IMR-90 (cell line): ENCODE data around the gene PDK4. TPM values are rescaled to one million over a fixed set of nuclear protein-coding genes. Genes with fewer than 3 reads are reported as not detected.

Experiments used
- ATAC-seq: fragments of 200-7000 bp; cut with Tn5 transposase; 2 replicates; pipeline ENCODE4 v1.9.1; 2020; ENCODE audit warnings: low read depth, mild to moderate bottlenecking, moderate library complexity
- BruUV-seq: library from RNA; stranded (reverse); fragments of 400-500 nt; replicated peaks from 2 replicates; lab custom pipeline; 2021; lab: Mats Ljungman, UMichigan
- CTCF ChIA-PET: fragments of 300-600 bp; formaldehyde crosslinking; extraction: SDS; loops from one replicate; lab custom pipeline; 2021; ENCODE audit warnings: antibody characterized with exemption; lab: Yijun Ruan, JAX
- POLR2A ChIA-PET: fragments of 300-600 bp; sonication (Branson Sonifier 250); formaldehyde crosslinking; loops from one replicate; lab custom pipeline; 2022; ENCODE audit warnings: antibody characterized with exemption; ENCODE audit not compliant: unreplicated experiment; lab: Charles Lee
- DNase-seq: peaks from one replicate; pipeline ENCODE4 v3.0.0; 2013
- H2AFZ ChIP-seq: replicated peaks from 2 replicates; pipeline ENCODE3; 2013; ENCODE audit warnings: low read length, mild to moderate bottlenecking; ENCODE audit not compliant: poor library complexity
- H2AK5ac ChIP-seq: 2 replicates; pipeline ENCODE4 v1.6.1; 2013; ENCODE audit warnings: low read depth, low read length, inconsistent platforms
- H2AK9ac ChIP-seq: replicated peaks from 2 replicates; pipeline ENCODE3; 2013; ENCODE audit warnings: mild to moderate bottlenecking, low read depth, low read length, moderate library complexity; ENCODE audit not compliant: poor library complexity
- H2BK120ac ChIP-seq: 2 replicates; pipeline ENCODE4 v1.6.1; 2013; ENCODE audit warnings: low read depth, low read length, inconsistent platforms
- H2BK15ac ChIP-seq: 3 replicates; pipeline ENCODE4 v1.6.1; 2013; ENCODE audit warnings: low read depth, low read length, inconsistent platforms
- H2BK20ac ChIP-seq: 2 replicates; pipeline ENCODE4 v1.6.1; 2013; ENCODE audit warnings: low read depth, mild to moderate bottlenecking, inconsistent platforms, low read length, moderate library complexity
- H2BK5ac ChIP-seq: 2 replicates; pipeline ENCODE4 v1.6.1; 2013; ENCODE audit warnings: mild to moderate bottlenecking, low read depth, low read length, inconsistent platforms; ENCODE audit not compliant: poor library complexity, severe bottlenecking
- H3K14ac ChIP-seq: replicated peaks from 2 replicates; pipeline ENCODE4 v1.6.1; 2013; ENCODE audit warnings: low read depth, low read length, inconsistent platforms
- H3K18ac ChIP-seq: 2 replicates; pipeline ENCODE4 v1.6.1; 2013; ENCODE audit warnings: low read depth, low read length, control low read depth
- H3K23ac ChIP-seq: 2 replicates; pipeline ENCODE4 v1.6.1; 2013; ENCODE audit warnings: low read depth, low read length, inconsistent platforms
- H3K27ac ChIP-seq: 2 replicates; pipeline ENCODE4 v1.5.1; 2013; ENCODE audit warnings: mild to moderate bottlenecking, control low read depth, low read length; ENCODE audit not compliant: insufficient read depth
- H3K27me3 ChIP-seq: 2 replicates; pipeline ENCODE4 v1.6.1; 2013; ENCODE audit warnings: low read length; ENCODE audit not compliant: control insufficient read depth, insufficient read depth
- H3K36me3 ChIP-seq: 2 replicates; pipeline ENCODE4 v1.6.1; 2013; ENCODE audit warnings: low read length, mixed read lengths; ENCODE audit not compliant: control insufficient read depth, insufficient read depth
- H3K4ac ChIP-seq: 2 replicates; pipeline ENCODE4 v1.6.1; 2013; ENCODE audit warnings: low read depth, low read length, inconsistent platforms
- H3K4me1 ChIP-seq: 2 replicates; pipeline ENCODE4 v1.6.1; 2013; ENCODE audit warnings: low read length, mixed read lengths; ENCODE audit not compliant: control insufficient read depth, insufficient read depth
- H3K4me2 ChIP-seq: 2 replicates; pipeline ENCODE4 v1.6.1; 2013; ENCODE audit warnings: low read depth, mild to moderate bottlenecking, control low read depth, low read length, moderate library complexity
- H3K4me3 ChIP-seq: 2 replicates; pipeline ENCODE4 v1.5.1; 2013; ENCODE audit warnings: low read depth, mild to moderate bottlenecking, control low read depth, low read length, moderate library complexity; ENCODE audit not compliant: insufficient read depth
- H3K56ac ChIP-seq: 2 replicates; pipeline ENCODE4 v1.6.1; 2013; ENCODE audit warnings: low read length, inconsistent platforms; ENCODE audit not compliant: insufficient read depth; ENCODE audit errors: extremely low read depth
- H3K79me1 ChIP-seq, 2 experiments: 2 replicates each; pipeline ENCODE4 v1.6.1; 2013; ENCODE audit warnings: low read length in 2 of 2, inconsistent platforms in 1 of 2, low read depth in 1 of 2
- H3K9ac ChIP-seq: 2 replicates; pipeline ENCODE4 v1.6.1; 2013; ENCODE audit warnings: low read depth, low read length, control low read depth
- H3K9me1 ChIP-seq: 2 replicates; pipeline ENCODE4 v1.6.1; 2013; ENCODE audit warnings: low read length, inconsistent platforms; ENCODE audit not compliant: insufficient read depth
- H3K9me3 ChIP-seq: 2 replicates; pipeline ENCODE4 v1.6.1; 2013; ENCODE audit warnings: low read length; ENCODE audit not compliant: control insufficient read depth, insufficient read depth
- H4K20me1 ChIP-seq: 2 replicates; pipeline ENCODE4 v1.6.1; 2013; ENCODE audit warnings: low read length, inconsistent platforms; ENCODE audit not compliant: insufficient read depth
- H4K5ac ChIP-seq: 2 replicates; pipeline ENCODE4 v1.6.1; 2013; ENCODE audit warnings: mild to moderate bottlenecking, low read depth, low read length, control low read depth
- H4K8ac ChIP-seq, 2 experiments: 2 replicates each; pipeline ENCODE4 v1.6.1; 2013; ENCODE audit warnings: low read depth in 2 of 2, low read length in 2 of 2, control low read depth in 1 of 2, inconsistent platforms in 1 of 2
- H4K91ac ChIP-seq: 2 replicates; pipeline ENCODE4 v1.6.1; 2013; ENCODE audit warnings: low read depth, low read length, inconsistent platforms; ENCODE audit not compliant: insufficient read depth
- BHLHE40 ChIP-seq: fragments of 150-350 bp; IDR thresholded peaks from 2 replicates; pipeline ENCODE4 v1.6.1; 2016; ENCODE audit warnings: mild to moderate bottlenecking, low read depth, low read length
- CEBPB ChIP-seq: IDR thresholded peaks from 2 replicates; pipeline ENCODE4 v1.6.1; 2012; ENCODE audit warnings: low read depth, low read length, improper control_type of control experiment
- CHD1 ChIP-seq: IDR thresholded peaks from 2 replicates; pipeline ENCODE4 v1.6.1; 2012; ENCODE audit warnings: low read depth, low read length, improper control_type of control experiment
- MAFK ChIP-seq: IDR thresholded peaks from 2 replicates; pipeline ENCODE4 v1.6.1; 2012; ENCODE audit warnings: low read depth, low read length, improper control_type of control experiment
- MAZ ChIP-seq: IDR thresholded peaks from 2 replicates; pipeline ENCODE4 v1.6.1; 2012; ENCODE audit warnings: low read depth, mild to moderate bottlenecking, low read length, improper control_type of control experiment, moderate library complexity, borderline replicate concordance
- MXI1 ChIP-seq: IDR thresholded peaks from 2 replicates; pipeline ENCODE4 v1.6.1; 2012; ENCODE audit warnings: low read depth, mild to moderate bottlenecking, low read length, moderate library complexity, borderline replicate concordance
- NFE2L2 ChIP-seq: fragments of 150-350 bp; IDR thresholded peaks from 2 replicates; pipeline ENCODE4 v1.6.1; 2016; ENCODE audit warnings: low read depth, mild to moderate bottlenecking, low read length
- POLR2A ChIP-seq: IDR thresholded peaks from 2 replicates; pipeline ENCODE4 v1.6.1; 2012; ENCODE audit warnings: mild to moderate bottlenecking, low read depth, low read length
- RAD21 ChIP-seq: IDR thresholded peaks from 2 replicates; pipeline ENCODE4 v1.6.1; 2012; ENCODE audit warnings: low read length, improper control_type of control experiment
- RCOR1 ChIP-seq: IDR thresholded peaks from 2 replicates; pipeline ENCODE4 v1.6.1; 2012; ENCODE audit warnings: mild to moderate bottlenecking, low read length, improper control_type of control experiment; ENCODE audit not compliant: insufficient replicate concordance
- RFX5 ChIP-seq: IDR thresholded peaks from 2 replicates; pipeline ENCODE4 v1.8.0; 2012; ENCODE audit warnings: low read depth, mild to moderate bottlenecking, low read length, moderate library complexity
- SMC3 ChIP-seq: fragments of 150-350 bp; IDR thresholded peaks from 2 replicates; pipeline ENCODE4 v1.6.1; 2016; ENCODE audit warnings: low read depth, mild to moderate bottlenecking, antibody characterized with exemption, low read length, moderate library complexity
- WGBS, 2 experiments: methylation state at CpG; one replicate each; pipeline versions ENCODE4 v1.1.5 to v1.1.7; 2013; ENCODE audit warnings: missing lambda C conversion rate in 2 of 2; ENCODE audit not compliant: insufficient read length in 1 of 2; ENCODE audit errors: extremely low coverage in 2 of 2; 5-methylcytosine and 5-hydroxymethylcytosine counted together
- dilution Hi-C: fragments of 300-500 bp; cut with HindIII; formaldehyde crosslinking; loops from one replicate; pipeline ENCODE4 v1.14.3; 2018; ENCODE audit warnings: low sequenced_read_pairs; ENCODE audit not compliant: unreplicated experiment
- in situ Hi-C: fragments of 300-500 bp; cut with MboI; formaldehyde crosslinking; loops from 3 replicates; pipeline ENCODE4 v1.14.3; 2019; ENCODE audit warnings: low sequenced_read_pairs, inconsistent platforms, mixed read lengths
- intact Hi-C: fragments of 100-400 bp; cut with micrococcal nuclease; formaldehyde crosslinking; loops from 2 replicates; pipeline ENCODE4 v1.10.0; 2022
- polyA plus RNA-seq, 3 experiments: library from polyadenylated mRNA; depleted of rRNA; stranded (reverse); fragments of >200 nt; gene quantifications; 2 replicates each; pipeline ENCODE4 v1.2.3, GENCODE V29; 2012; ENCODE audit warnings: low replicate concordance in 1 of 3
- total RNA-seq: library from RNA; depleted of rRNA; stranded (reverse); fragments of >200 nt; gene quantifications from 2 replicates; pipeline ENCODE4 v1.2.3, GENCODE V29; 2012
- TF ChIP-seq, protein P1 (sequence below): fragments of 150-350 bp; IDR thresholded peaks from 2 replicates; pipeline ENCODE4 v1.6.1; 2016; ENCODE audit warnings: low read depth, mild to moderate bottlenecking, low read length, moderate library complexity, borderline replicate concordance
- TF ChIP-seq, protein P2 (sequence below): conservative IDR thresholded peaks from 2 replicates; pipeline ENCODE4 v1.5.1; 2012; ENCODE audit warnings: mild to moderate bottlenecking, low read depth, low read length, improper control_type of control experiment

Gene PDK4
- total and polyA plus RNA-seq, 2 of the 4 experiments (the other 2 are of a cell fraction) = under 0.01 to 0.03 TPM

DNA sequence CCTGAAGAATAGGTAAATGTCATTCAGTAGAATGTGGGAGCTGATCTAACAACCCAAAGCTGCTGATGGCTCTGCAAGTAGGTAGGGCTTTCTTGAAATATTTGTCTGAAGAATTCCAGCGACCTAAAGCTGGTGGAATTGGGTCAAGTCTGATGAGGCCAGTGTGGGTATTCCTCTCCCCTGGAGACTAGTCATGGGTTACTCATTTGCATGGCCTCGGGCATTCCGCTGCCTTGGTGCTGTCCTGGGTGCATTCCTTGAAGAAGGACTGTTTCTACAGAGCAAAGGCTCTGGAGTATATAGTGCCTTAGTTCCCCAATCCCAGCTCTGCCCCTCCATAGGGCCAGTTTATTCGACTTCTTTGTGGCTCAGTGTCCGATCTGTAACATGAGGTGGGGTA lies 19.2 kb downstream of the PDK4 start:
- H2AK5ac ChIP-seq = no peak overlapping the region
- H2BK5ac ChIP-seq = no peak overlapping the region
- H2BK120ac ChIP-seq = no peak overlapping the region
- no peak overlapping the region for H3K4me2 ChIP-seq
- ATAC-seq (no peak), DNase-seq (no peak)
- H3K18ac ChIP-seq = no peak overlapping the region
- H3K4me3 ChIP-seq = no peak overlapping the region
- H3K4ac ChIP-seq = no peak overlapping the region
- no peaks in the 10 kb centered on the region for H3K9me1 ChIP-seq
- H2AK9ac ChIP-seq = no peak overlapping the region
- intact Hi-C loops (no loop called here), dilution Hi-C loops (no loop called here), in situ Hi-C loops (no loop called here)
- H3K27me3 ChIP-seq = no peaks in the 10 kb centered on the region
- BruUV-seq = no TSS peak
- no peaks in the 10 kb centered on the region for H3K36me3 ChIP-seq
- POLR2A ChIA-PET = no interaction called here
- H3K27ac ChIP-seq = no peak overlapping the region
- no peaks in the 10 kb centered on the region for H3K79me1 ChIP-seq
- no peak overlapping the region for H2AFZ ChIP-seq
- H3K56ac ChIP-seq = no peak overlapping the region
- H2BK15ac ChIP-seq = no peak overlapping the region
- no peak overlapping the region for H3K14ac ChIP-seq
- no peaks in the 10 kb centered on the region for H4K20me1 ChIP-seq
- H3K4me1 ChIP-seq = no peaks in the 10 kb centered on the region
- no peak overlapping the region for H4K8ac ChIP-seq
- no peak overlapping the region for H4K91ac ChIP-seq
- CTCF ChIA-PET = no interaction called here
- no peak overlapping the region for H3K9ac ChIP-seq
- no CpG with 5 or more reads among the region's 5 CpGs for WGBS, 2 experiments
- H2BK20ac ChIP-seq = no peak overlapping the region
- no peak overlapping the region for H4K5ac ChIP-seq
- no peaks in the 10 kb centered on the region for H3K9me3 ChIP-seq
- no peak overlapping the region for H3K23ac ChIP-seq
- TF ChIP-seq RAD21 = no peak
- TF ChIP-seq, protein P1, sequence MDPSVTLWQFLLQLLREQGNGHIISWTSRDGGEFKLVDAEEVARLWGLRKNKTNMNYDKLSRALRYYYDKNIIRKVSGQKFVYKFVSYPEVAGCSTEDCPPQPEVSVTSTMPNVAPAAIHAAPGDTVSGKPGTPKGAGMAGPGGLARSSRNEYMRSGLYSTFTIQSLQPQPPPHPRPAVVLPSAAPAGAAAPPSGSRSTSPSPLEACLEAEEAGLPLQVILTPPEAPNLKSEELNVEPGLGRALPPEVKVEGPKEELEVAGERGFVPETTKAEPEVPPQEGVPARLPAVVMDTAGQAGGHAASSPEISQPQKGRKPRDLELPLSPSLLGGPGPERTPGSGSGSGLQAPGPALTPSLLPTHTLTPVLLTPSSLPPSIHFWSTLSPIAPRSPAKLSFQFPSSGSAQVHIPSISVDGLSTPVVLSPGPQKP = no peak
- no peak for TF ChIP-seq MAZ
- no peak for TF ChIP-seq CEBPB
- no peak for TF ChIP-seq CHD1
- TF ChIP-seq SMC3 = no peak
- no peak for TF ChIP-seq POLR2A
- TF ChIP-seq BHLHE40 = no peak
- TF ChIP-seq NFE2L2 = no peak
- TF ChIP-seq MXI1 = no peak
- no peak for TF ChIP-seq MAFK
- no peak for TF ChIP-seq RFX5
- TF ChIP-seq, protein P2, sequence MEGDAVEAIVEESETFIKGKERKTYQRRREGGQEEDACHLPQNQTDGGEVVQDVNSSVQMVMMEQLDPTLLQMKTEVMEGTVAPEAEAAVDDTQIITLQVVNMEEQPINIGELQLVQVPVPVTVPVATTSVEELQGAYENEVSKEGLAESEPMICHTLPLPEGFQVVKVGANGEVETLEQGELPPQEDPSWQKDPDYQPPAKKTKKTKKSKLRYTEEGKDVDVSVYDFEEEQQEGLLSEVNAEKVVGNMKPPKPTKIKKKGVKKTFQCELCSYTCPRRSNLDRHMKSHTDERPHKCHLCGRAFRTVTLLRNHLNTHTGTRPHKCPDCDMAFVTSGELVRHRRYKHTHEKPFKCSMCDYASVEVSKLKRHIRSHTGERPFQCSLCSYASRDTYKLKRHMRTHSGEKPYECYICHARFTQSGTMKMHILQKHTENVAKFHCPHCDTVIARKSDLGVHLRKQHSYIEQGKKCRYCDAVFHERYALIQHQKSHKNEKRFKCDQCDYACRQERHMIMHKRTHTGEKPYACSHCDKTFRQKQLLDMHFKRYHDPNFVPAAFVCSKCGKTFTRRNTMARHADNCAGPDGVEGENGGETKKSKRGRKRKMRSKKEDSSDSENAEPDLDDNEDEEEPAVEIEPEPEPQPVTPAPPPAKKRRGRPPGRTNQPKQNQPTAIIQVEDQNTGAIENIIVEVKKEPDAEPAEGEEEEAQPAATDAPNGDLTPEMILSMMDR = no peak
- TF ChIP-seq RCOR1 = no peak
